GM18520 (cell line): ENCODE results near the gene SERPINB4.
A peak's percentile ranks its signal among the peaks of the same experiment; 100 is the strongest.

Experiments
- ATAC-seq: cut with Tn5 transposase; IDR thresholded peaks from one replicate; pipeline ENCODE4 v1.9.1; 2021; ENCODE audit not compliant: unreplicated experiment

The SERPINB4 gene

GRCh38 chr18:63627819-63628218 is 16.2 kb downstream of the SERPINB4 start:
- ATAC-seq = no peak

- no peak for ATAC-seq
These were observed 17.6 kb downstream of the SERPINB4 start for GRCh38 chr18:63626431-63626830.

GRCh38 chr18:63624863-63625262 is 19.2 kb downstream of the SERPINB4 start:
- ATAC-seq = no peak

- no peak for ATAC-seq
These were observed 24.4 kb downstream of the SERPINB4 start for GRCh38 chr18:63619661-63620060.

GRCh38 chr18:63617915-63618234 is 26.2 kb downstream of the SERPINB4 start:
- ATAC-seq = no peak

- ATAC-seq = peak; percentile 95
These were observed 26.8 kb downstream of the SERPINB4 start for GRCh38 chr18:63617049-63617914.

- ATAC-seq = no peak
These were observed 30.6 kb downstream of the SERPINB4 start for GRCh38 chr18:63613420-63613819.

- no peak for ATAC-seq
These were observed 37.5 kb downstream of the SERPINB4 start for GRCh38 chr18:63606526-63606925.

GRCh38 chr18:63604791-63605567 is 39.1 kb downstream of the SERPINB4 start:
- no peak for ATAC-seq

- peak; percentile 99 for ATAC-seq
These were observed 40.3 kb downstream of the SERPINB4 start for GRCh38 chr18:63603772-63604171.

- ATAC-seq = no peak
These were observed 40.7 kb downstream of the SERPINB4 start for GRCh38 chr18:63603355-63603754.

GRCh38 chr18:63596964-63597363 is 47.1 kb downstream of the SERPINB4 start:
- no peak for ATAC-seq

- no peak for ATAC-seq
These were observed 51.6 kb downstream of the SERPINB4 start for GRCh38 chr18:63592471-63592870.

GRCh38 chr18:63591725-63592124 is 52.3 kb downstream of the SERPINB4 start:
- no peak for ATAC-seq

- no peak for ATAC-seq
These were observed 52.9 kb downstream of the SERPINB4 start for GRCh38 chr18:63590966-63591695.

- no peak for ATAC-seq
These were observed 53.7 kb downstream of the SERPINB4 start for GRCh38 chr18:63590373-63590772.

GRCh38 chr18:63588909-63589308 is 55.1 kb downstream of the SERPINB4 start:
- ATAC-seq = no peak
